HG02884 (cell line): ENCODE results near the gene PIPOX.

ENCODE experiments used
- ATAC-seq: cut with Tn5 transposase; IDR thresholded peaks from one replicate; pipeline ENCODE4 v1.9.1; 2021; ENCODE audit warnings: mild to moderate bottlenecking, moderate library complexity; ENCODE audit not compliant: unreplicated experiment

Gene PIPOX

DNA sequence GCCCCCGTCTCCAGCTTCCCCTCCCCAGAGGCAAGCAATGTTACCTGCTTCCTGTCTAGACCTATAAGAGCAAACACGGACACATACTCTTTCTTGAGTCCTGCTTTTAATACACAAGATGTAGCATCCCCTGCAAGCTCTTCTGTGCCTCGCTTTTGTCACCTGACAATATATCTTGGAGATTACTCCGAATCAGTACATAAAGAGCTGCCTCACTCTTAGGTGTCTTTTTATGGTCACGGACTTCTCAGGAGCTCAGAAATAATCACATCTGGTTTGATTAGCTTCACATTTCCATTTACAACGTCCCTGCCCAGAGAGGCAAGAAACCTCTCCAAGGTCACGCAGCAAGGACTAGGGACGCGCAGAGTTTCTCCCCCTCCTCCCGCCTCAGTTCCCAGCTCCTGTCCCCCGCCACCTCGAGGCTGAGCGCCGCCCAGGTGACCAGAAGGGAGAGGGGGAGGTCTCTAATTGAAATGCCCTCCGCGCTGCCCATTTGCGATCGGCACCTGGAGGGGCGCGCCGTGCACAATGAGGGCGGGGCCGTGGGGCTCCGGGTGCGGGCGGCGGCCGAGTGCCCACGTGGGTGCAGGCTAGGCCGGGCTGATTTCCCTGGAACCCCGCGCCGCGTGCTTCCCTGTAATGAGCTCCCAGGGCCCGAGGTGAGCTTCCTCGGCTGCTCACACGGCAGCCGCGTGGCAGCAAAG, 23.3 kb upstream of the PIPOX start:
- no peak for ATAC-seq

DNA sequence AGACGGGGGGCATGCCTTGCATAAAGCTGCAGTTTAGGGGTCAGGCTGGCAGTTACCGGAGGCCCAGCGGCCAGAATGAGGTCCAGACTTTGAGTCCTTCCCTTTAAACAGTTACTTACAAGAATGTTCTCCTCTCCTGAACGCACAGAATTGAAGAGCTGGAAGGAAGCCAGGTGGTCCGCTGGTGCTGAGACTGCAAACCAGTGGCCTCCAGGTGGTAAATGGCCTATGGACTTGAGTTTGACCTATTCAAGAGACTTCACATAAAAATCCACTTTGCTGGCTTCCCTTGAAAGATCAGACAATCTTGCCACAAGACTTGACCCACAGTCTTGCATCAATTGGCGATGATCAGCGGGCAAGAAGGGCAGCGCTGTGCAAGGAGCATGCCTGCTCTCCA, 22.4 kb upstream of the PIPOX start:
- ATAC-seq = no peak

DNA sequence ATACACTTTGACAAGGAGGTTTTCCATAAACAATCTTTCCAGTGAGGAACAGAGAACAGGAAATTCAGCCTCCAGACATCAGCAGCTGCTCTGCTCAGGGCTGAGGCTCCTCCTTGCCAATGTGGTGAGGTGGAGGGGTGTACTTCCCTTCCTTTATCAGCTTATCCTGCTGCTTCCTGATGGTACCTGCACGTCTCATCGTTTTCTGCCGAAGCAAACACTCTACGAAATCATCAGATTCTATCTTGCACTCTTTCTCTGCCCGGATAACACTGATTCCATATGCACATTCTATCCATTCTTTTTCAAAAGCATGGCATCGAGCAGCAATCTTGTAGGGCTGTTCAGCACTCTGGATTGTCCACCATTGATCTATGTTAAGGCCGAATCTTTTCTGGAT, 21.7 kb upstream of the PIPOX start:
- ATAC-seq = no peak

DNA sequence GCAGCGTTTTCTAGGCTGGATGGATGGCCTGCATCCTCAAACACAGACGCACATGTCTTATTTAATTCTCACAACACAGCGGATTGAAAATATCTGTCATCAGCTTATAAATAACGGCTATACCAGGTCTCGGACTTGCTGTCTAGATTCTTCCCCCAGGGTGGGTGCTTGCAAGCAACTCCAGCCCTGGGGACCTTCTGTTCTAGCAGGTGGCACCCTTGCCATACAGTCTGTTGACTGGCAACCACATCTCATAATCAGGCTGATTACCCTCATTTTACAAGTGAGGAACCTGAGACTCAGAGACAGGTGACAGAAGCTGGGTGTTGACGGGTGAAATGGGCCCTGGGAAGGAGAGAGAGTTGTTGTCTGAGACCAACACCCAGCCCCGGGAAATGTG, 20.9 kb upstream of the PIPOX start:
- ATAC-seq = no peak

DNA sequence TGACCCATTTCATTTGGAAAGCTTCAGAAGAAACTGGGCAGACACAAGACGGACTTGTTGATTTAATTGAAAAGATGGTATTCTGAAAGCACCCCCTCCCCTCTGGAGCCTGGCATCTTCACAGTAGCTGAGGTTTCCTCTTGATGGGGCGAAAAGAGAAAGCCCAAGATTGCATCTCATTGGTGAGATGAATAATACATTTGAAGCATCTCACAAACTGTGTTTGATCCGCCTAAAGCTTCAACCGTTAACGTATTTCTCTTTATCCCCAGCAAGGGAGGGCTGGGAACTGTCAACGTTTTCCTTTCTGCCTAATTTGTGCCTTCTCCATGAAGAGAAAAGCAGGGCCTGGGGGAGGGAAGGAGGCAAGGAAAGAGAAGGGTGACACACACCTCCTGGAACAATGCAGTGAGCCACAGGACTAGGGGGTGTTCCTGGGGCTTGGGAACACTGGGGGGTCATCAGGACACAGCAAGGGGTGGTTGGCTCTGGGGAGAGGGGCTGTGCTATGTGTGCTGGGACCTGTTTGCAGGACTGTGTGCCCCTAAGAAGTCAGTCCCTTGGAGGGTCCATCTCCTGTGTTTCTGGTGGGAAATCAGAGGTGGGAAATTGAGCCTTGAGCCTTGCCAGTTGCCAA, 18.5 kb upstream of the PIPOX start:
- no peak for ATAC-seq

DNA sequence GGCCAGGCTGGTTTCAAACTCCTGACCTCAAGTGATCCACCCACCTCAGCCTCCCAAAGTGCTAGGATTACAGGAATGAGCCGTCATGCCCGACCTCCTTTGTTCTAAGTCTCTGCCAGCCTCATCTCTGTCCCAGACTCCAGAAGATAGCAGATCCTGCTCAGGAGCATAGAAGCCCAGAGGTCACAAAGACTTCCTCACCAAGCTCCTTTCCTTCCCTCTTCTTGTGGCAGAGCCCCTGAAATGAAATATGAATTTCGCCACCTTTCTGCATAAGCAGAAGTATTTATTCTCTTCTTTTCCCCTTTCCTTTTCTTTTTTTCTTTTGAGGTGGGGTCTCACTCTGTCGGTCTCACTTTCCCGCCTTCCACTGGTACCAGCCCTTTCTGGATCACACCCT, 11.5 kb upstream of the PIPOX start:
- no peak for ATAC-seq

DNA sequence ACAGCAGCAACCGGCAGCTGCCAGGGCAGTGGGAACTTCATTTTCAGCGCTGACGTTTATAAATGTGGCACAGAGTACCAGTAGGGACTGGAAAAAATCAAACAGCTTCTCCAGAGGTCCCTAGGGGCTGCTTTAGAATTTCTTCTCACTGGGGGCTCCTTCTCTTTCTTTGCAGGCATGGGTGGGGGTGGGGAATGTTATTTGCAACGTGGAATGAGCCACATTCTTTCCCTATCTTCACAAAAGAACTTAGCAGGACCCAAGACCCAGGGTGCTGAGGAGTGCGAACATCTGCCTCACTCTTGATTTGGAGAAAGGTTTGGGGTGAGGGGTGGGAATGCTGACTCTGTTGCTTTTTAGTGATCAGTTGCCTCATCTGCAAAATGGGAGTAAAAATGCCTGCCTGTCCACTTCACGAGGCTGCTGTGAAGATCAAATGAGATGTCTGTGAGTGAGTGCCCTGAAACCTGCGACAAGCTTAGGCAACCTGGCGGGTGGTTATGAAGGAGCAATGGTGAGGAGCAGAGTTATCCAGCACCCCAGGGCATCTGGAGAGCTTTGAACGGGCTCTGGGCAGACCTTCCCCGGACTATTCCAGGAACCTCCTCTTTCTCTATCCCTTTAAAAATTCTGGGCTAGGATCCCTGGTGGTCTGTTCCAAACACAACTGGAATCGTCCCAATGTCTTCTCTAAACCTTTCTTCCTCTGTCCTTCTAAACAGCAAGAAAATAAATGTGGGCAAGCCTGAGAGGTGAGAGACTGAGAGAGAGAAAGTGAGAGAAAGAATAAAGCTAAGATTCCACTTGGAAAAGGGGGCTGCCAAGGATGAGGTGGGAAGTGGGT, 10.7 kb upstream of the PIPOX start:
- ATAC-seq = no peak

DNA sequence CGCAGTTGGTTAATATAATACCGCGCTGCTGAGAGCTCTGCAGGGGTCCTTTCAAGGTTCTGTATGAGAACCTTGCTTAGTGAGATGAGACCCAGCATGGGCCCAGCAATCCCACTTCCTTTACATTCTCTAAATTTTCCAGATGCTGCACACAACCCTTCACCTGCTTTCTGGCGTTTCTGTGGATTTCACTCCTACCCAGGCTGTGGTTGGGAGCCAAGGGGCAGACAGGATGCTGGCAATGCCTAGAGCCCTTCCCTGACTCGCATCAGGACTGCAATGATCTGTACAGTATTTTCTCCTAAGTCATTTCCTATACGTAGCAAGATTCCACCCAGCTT, 10.1 kb upstream of the PIPOX start:
- ATAC-seq = no peak

DNA sequence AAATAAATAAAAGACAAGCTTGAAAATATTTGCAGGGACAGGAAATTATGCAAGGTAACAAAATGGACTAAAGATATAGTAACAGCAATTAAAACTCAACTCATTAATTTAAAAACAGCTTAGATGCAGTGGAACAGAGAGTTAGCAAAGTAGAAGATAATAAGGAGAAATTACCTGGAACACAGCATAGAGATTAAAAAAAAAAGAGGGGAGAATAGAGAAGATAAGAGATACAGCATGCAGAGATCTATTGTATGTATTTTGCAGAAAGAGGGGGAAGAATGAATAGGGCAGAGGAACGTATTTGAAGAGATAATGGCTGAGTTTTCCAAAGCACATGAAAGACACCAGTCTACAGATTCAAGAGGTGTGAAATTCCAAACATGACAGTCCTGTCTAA, 8.4 kb upstream of the PIPOX start:
- ATAC-seq = no peak

DNA sequence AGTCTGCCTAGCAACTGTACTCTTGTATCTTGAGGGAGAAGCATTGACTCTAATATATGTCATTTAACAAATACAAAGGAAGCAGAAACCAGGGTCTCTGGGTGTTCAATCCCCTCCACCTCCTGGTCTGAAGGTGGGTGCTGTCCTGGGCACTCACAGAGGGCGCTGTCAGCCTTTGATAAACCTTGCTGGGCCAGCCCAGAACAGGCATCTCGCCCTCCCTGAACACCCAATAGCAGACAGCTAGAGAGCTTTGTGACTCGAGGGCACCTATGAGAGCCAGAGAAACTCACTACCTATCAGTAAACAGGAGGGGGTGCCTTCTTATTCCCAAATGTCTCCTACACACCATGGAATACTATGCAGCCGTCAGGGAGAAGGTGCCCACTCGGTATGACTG, 6.4 kb upstream of the PIPOX start:
- no peak for ATAC-seq

DNA sequence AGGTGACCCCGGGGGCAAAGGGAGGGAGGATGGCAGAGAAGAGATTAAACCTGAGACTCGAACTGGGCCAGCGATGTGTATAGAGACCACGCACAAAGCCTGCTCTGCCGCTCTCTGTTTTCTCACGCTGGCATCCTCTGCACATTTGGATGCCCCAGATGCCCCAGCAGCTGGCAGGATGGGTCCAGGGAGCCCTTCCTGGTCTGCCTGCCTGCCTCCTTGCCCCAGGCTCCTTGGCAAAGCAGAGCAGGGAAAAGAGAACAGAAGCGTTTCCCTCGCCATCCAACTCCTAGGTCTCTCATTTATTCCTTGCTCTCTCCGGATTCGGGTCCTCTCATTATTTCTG, 5.2 kb upstream of the PIPOX start:
- no peak for ATAC-seq

DNA sequence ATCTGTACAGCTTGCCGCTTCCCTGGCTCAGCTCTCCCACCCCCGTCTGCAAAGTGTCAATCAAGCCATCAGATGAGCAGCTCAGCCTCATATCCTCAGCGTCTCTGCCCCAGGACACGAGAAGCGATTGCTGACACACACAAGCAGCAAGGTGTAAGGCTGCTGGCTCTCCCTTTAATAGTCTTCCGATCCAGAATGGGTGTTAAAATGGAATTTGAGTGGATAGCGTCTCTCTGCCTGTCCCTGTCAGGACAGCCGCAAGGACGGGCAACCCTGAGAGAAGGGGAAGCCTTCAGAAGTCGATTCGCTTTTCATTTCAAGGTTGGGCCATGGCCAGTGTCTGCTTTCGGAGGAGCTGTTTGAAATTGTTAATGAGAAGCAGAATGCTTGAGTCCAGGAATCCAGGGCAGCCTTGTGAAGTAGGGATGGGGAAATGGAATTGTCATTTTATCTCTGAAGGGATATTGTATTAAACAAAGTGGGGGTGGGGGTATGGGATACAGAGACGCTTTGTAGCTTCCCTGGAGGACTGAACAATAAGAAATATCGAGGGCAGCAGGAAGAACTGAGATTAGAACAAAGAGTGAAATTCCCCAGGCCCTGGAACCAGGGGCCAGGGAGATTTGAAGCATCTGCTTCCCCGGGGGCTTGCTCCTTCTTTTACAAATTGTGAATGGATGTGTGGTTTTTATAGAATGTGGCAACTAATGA, 4.7 kb upstream of the PIPOX start:
- no peak for ATAC-seq

DNA sequence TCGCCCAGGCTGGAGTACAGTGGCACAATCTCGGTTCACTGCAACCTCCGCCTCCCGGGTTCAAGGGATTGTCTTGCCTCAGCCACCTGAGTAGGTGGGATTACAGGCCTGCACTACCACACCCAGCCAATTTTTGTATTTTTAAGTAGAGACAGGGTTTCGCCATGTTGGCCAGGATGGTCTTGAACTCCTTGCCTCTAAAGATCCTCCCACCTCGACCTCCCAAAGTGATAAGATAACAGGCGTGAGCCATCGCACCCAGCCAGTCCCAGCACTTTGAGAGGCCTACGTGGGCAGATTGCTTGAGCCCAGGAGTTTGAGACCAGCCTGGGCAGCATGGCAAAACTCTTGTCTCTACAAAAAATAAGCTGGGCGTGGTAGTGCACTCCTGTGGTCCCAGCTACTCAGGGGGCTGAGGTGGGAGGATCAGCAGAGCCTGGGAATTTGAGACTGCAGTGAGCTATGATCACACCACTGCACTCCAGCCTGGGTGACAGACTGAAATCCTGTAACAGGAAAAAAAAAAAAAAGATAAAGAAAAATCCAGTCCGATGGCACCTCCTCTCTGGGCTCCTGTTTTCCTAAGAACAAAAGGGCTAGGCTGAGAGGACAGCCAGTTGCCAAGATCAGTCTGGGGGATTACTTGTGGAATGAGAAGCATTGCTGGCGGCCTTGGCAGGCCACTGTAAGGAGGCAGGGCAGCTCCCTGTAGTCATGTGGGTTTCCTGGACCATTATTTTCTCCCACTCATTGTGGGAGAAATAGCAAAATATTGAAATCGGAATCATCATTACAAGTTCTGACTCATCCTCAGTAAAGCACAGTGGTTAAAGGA, 3.0 kb upstream of the PIPOX start:
- ATAC-seq = no peak

DNA sequence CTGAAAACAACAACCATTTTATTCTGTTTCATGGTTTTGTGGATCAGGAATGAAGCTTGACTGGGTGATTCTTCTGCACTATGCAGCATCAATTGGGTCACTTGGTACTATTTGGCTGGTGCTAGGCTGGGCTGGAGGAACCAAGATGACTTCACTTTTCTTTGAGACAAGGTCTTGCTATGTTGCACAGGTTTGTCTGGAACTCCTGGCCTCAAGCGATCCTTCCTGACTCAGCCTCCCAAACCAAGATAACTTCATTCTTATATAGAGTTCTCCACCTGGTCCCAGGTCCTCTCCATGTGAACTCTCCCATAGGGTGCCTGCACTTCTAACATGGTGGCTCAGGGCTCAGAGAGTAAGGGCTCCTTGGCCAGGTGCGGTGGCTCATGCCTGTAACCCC, 1.9 kb upstream of the PIPOX start:
- no peak for ATAC-seq

DNA sequence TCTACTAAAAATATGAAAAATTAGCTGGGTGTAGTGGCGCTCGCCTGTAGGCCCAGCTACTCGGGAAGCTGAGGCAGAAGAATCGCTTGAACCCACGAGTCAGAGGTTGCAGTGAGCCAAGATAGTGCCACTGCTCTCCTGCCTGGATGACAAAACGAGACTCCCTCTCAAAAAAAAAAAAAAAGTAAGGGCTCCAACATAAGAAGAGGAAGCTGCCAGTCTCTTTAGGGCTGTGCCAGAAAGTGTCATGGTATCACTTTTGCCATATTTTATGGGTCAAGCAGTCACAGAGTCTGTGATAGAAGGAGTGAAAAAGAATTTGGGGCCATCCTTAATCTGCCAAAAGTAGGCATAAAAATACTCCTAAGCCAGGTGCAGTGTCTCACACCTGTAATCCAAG, 1.4 kb upstream of the PIPOX start:
- ATAC-seq = no peak

DNA sequence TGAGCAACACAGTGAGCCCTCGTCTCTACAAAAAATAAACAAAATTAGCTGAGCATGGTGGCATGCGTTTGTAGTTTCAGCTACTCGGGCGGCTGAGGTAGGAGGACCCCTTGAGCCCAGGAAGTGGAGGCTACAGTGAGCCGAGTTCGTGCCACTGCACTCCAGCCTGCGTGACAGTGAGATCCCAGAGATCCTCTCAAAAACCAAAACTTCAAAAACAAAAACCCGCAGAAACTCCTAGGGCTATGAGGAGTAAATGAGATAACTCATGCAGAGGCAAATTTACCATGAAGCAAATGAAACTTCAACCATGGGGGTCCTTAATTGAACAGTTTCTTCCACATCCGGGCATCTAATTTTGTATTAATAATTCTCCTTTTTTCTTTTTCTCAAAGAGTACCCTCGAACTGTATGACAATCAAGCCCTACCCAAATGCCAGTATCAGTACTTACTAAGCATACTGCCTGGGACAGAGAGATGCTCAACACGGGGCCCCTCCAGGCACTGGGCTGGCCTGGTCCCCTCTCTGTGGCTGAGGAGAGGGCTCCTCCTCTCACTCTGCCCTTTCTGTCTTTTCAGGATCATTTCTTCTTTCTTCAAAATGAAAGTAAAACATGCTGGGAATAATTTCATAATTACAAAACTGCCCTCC, 789 bp upstream of the PIPOX start:
- ATAC-seq = no peak

DNA sequence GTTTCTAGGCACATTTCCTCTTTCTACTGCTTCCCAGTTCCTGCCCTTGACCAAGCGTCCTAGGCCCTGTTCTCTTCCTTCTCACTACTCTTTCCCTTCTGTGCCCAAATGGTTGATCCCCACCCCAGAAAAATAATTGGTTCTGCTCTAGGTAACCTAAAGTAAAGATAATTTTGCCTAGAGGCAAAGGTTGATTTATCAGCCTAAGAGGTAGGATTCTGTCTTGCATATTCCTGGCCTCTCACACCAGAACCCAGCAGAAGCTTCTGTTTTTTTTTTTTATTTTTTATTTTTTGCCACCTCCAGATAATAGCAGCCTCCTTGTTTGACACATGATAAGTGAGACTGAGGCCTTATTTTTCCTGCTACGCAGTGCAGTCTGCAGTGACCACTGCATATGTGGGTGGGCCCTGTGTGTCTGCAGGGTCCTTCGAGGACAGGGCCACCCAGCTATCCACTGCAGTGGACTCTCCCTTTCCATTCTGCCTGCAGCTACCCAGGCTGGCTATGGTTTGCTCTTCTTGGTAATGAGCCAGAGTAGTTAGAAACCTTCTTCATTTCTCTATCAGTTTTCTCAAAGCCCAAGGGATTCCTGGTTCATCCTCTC, 701 bp downstream of the PIPOX start:
- ATAC-seq = no peak

DNA sequence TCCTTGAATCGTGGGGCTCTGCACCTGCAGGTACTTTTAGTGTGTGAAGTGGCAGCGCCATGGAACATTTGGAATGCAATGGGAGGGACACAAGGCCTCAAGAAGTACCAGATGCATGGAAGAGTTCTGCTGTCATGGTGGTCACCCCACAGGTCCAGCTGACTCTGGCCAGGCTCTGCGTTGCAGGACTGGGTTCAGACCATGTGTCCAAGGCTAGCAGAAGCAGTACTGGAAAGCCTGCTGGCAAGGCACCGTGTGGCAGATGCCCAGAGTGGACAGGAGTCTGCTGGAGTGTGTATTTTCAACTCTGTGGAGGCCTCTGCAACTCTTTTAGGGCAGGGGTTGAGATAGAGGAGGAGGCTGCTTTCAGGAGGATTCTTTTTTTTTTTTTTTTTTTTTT, 2.1 kb downstream of the PIPOX start:
- ATAC-seq = no peak

DNA sequence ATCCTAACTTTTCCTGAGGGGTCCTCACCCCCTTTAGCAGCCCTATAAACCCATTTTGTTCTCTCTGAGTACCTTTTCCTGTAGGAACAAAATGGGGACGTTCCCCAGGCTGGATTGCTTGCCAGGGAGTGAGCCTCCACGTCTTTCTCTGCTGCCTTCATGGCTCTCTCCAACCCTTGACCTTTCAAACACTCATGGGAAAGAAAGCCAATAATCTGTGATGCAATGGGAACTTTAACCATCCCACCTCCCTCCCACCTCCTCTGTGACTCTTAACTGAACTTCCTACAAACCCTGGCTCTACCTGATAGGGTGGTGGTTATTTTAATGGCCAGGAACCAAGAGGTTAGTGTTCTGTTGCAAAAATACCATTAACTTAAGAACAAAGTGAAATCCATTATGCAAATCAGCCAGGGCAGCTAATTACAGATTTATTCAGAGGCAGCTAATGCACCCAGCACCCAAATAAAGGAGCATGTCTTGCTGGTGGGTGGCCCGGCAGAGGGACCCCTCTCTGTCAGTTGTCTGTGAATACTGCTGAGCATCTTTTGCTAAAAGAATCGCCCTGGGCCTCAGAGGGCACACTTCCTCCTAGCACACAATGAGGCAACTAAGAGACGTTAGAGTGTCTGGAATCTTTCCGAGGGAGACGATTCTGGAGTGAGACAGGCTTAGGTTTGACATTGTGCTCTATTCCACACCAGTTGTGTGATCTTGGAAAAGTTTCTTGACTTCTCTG, 3.0 kb downstream of the PIPOX start:
- no peak for ATAC-seq
